CD4-positive, alpha-beta T cell treated with Interleukin-6 at 100 ng/mL for 8 hours (primary cell): ENCODE data around the gene STUM.
A peak's percentile ranks its signal among the peaks of the same experiment; 100 is the strongest.

Source experiments
- DNase-seq: peaks from one replicate; pipeline ENCODE4 v3.0.0-alpha.2; 2020; ENCODE audit warnings: mixed read lengths, low spot score

The STUM gene

GRCh38 chr1:226654046-226654667, 105.6 kb downstream of the STUM start:
- DNase-seq: no peak

GRCh38 chr1:226654668-226655055, 106.1 kb downstream of the STUM start:
- no peak for DNase-seq

- DNase-seq: no peak
These were observed 106.9 kb downstream of the STUM start for GRCh38 chr1:226655251-226656163.

GRCh38 chr1:226656201-226656600, 107.6 kb downstream of the STUM start:
- DNase-seq: no peak

- peak; percentile 54 for DNase-seq
These were observed 108.2 kb downstream of the STUM start for GRCh38 chr1:226656601-226657277.

- DNase-seq: no peak
These were observed 109.5 kb downstream of the STUM start for GRCh38 chr1:226657895-226658545.

GRCh38 chr1:226658546-226659125, 110.1 kb downstream of the STUM start:
- no peak for DNase-seq
